ENCODE results near the gene FEV.

The FEV gene

GRCh38 chr2:218990052-218990451 lies 5.1 kb upstream of the FEV start:
- no peaks in the 10 kb centered on the region for H3F3A ChIP-seq (ENCODE audit: insufficient read depth)
- no peak overlapping the region for H3K4me3 ChIP-seq (ENCODE audit: insufficient read depth, low read length, poor library complexity, severe bottlenecking)
- no peak for TF ChIP-seq CTCF (IDR thresholded peaks at IDR 0.05; ENCODE audit: insufficient read depth, low read length, poor library complexity, severe bottlenecking)
- TF ChIP-seq EZH2phosphoT487 (conservative IDR thresholded peaks at IDR 0.05; ENCODE audit: low read length), result no peak
- no peak overlapping the region for H3K9ac ChIP-seq (ENCODE audit: low read length)
- H3K36me3 ChIP-seq (ENCODE audit: low read length), result no peaks in the 10 kb centered on the region
- no peaks in the 10 kb centered on the region for H3K79me2 ChIP-seq (ENCODE audit: insufficient read depth, low read length)
- no peaks in the 10 kb centered on the region for H3K9me3 ChIP-seq (ENCODE audit: insufficient read depth, low read length)
- no peaks in the 10 kb centered on the region for H3K27me3 ChIP-seq (ENCODE audit: low read length)
- H4K20me1 ChIP-seq (ENCODE audit: low read depth, low read length), result no peaks in the 10 kb centered on the region
- no peak overlapping the region for H3K4me2 ChIP-seq (ENCODE audit: low read depth, low read length, poor library complexity, severe bottlenecking)
- H3K9me2 ChIP-seq (replicated peaks; ENCODE audit: insufficient read depth, low read length), result no peaks in the 10 kb centered on the region
- no peak overlapping the region for H3K27ac ChIP-seq (ENCODE audit: low read depth, low read length)
- H2AFZ ChIP-seq (ENCODE audit: low read depth, low read length, severe bottlenecking), result no peak overlapping the region

DNA sequence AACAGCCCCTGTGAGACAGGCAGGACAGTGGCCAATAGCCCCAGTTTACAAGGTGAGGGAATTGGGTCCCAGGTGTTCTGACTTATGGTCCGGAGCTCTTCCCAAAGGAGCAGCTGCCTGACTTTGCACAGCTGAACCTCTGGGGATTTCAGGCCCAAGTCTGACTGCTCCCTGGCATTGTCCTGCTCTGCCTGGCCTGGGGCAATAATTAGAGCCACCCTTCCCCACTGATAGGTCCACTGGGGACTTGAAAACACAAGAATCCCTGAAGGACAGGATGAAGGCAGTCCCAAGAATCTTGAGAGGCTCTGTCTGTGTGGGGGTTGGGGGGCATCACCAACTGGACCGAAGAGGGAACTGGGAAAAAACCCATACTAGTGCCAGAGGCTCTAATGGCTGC lies 3.7 kb upstream of the FEV start:
- Histone ChIP-seq H3K4me3 (ENCODE audit: insufficient read depth, low read length, poor library complexity, severe bottlenecking) (no peak overlapping the region), H3K9me3 (ENCODE audit: insufficient read depth, low read length) (no peaks in the 10 kb centered on the region), H4K20me1 (ENCODE audit: low read depth, low read length) (no peaks in the 10 kb centered on the region), H3K79me2 (ENCODE audit: insufficient read depth, low read length) (no peaks in the 10 kb centered on the region), H3K9ac (ENCODE audit: low read length) (no peak overlapping the region), H3F3A (ENCODE audit: insufficient read depth) (no peaks in the 10 kb centered on the region), H3K4me2 (ENCODE audit: low read depth, low read length, poor library complexity, severe bottlenecking) (no peak overlapping the region), H3K27ac (ENCODE audit: low read depth, low read length) (no peak overlapping the region), H3K9me2 (replicated peaks; ENCODE audit: insufficient read depth, low read length) (no peaks in the 10 kb centered on the region), H3K27me3 (ENCODE audit: low read length) (no peaks in the 10 kb centered on the region), H2AFZ (ENCODE audit: low read depth, low read length, severe bottlenecking) (no peak overlapping the region), H3K36me3 (ENCODE audit: low read length) (no peaks in the 10 kb centered on the region)
- TF ChIP-seq CTCF (IDR thresholded peaks at IDR 0.05; ENCODE audit: insufficient read depth, low read length, poor library complexity, severe bottlenecking) (no peak), EZH2phosphoT487 (conservative IDR thresholded peaks at IDR 0.05; ENCODE audit: low read length) (no peak)

GRCh38 chr2:218988164-218988563 lies 3.2 kb upstream of the FEV start:
- Histone ChIP-seq H3K36me3 (ENCODE audit: low read length) (no peaks in the 10 kb centered on the region), H3K4me3 (ENCODE audit: insufficient read depth, low read length, poor library complexity, severe bottlenecking) (no peak overlapping the region), H3K9me2 (replicated peaks; ENCODE audit: insufficient read depth, low read length) (no peaks in the 10 kb centered on the region), H4K20me1 (ENCODE audit: low read depth, low read length) (no peaks in the 10 kb centered on the region), H3K27me3 (ENCODE audit: low read length) (no peaks in the 10 kb centered on the region), H2AFZ (ENCODE audit: low read depth, low read length, severe bottlenecking) (no peak overlapping the region), H3F3A (ENCODE audit: insufficient read depth) (no peaks in the 10 kb centered on the region), H3K79me2 (ENCODE audit: insufficient read depth, low read length) (no peaks in the 10 kb centered on the region), H3K9ac (ENCODE audit: low read length) (no peak overlapping the region), H3K27ac (ENCODE audit: low read depth, low read length) (no peak overlapping the region), H3K9me3 (ENCODE audit: insufficient read depth, low read length) (no peaks in the 10 kb centered on the region), H3K4me2 (ENCODE audit: low read depth, low read length, poor library complexity, severe bottlenecking) (no peak overlapping the region)
- no peak for TF ChIP-seq EZH2phosphoT487 (conservative IDR thresholded peaks at IDR 0.05; ENCODE audit: low read length)
- no peak for TF ChIP-seq CTCF (IDR thresholded peaks at IDR 0.05; ENCODE audit: insufficient read depth, low read length, poor library complexity, severe bottlenecking)
